ENCODE results near the gene CEP78. TPM values are rescaled to one million over a fixed set of nuclear protein-coding genes. Genes with fewer than 3 reads are reported as not detected.

The CEP78 gene
- total RNA-seq, 1 donor from 2014 or later: 66.4 TPM

GRCh38 chr9:78243130-78243529, 7.3 kb downstream of the CEP78 start:
- H3K36me3 Mint-ChIP-seq (ENCODE audit: low read depth): peaks cover 23% of the 10 kb centered on the region
- no peaks in the 10 kb centered on the region for H3K27me3 Mint-ChIP-seq (ENCODE audit: low read depth)
- H3K4me1 Mint-ChIP-seq: peaks cover 15% of the 10 kb centered on the region
- DNase-seq (ENCODE audit: low read depth, low spot score): no peak
- no peaks in the 10 kb centered on the region for H3K9me3 Mint-ChIP-seq
- TF ChIP-seq CTCF (conservative IDR thresholded peaks at IDR 0.05): no peak
- H3K4me3 Mint-ChIP-seq: no peak overlapping the region
- H3K27ac Mint-ChIP-seq (ENCODE audit: unreplicated experiment): no peak overlapping the region

GRCh38 chr9:78245401-78245800, 9.5 kb downstream of the CEP78 start:
- peaks cover 19% of the 10 kb centered on the region for H3K36me3 Mint-ChIP-seq (ENCODE audit: low read depth)

GRCh38 chr9:78248635-78249034, 12.8 kb downstream of the CEP78 start:
- Mint-ChIP-seq H3K4me3 (no peak overlapping the region), H3K27ac (ENCODE audit: unreplicated experiment) (no peak overlapping the region), H3K9me3 (no peaks in the 10 kb centered on the region), H3K4me1 (peaks cover 10% of the 10 kb centered on the region), H3K36me3 (ENCODE audit: low read depth) (peaks cover 17% of the 10 kb centered on the region), H3K27me3 (ENCODE audit: low read depth) (no peaks in the 10 kb centered on the region)
- no peak for DNase-seq (ENCODE audit: low read depth, low spot score)
- TF ChIP-seq CTCF (conservative IDR thresholded peaks at IDR 0.05): no peak

More at GRCh38 chr9:78245401-78245800, 9.5 kb downstream of the CEP78 start:
- no peak overlapping the region for H3K27ac Mint-ChIP-seq (ENCODE audit: unreplicated experiment)
- H3K9me3 Mint-ChIP-seq: no peaks in the 10 kb centered on the region
- no peak for DNase-seq (ENCODE audit: low read depth, low spot score)
- no peaks in the 10 kb centered on the region for H3K27me3 Mint-ChIP-seq (ENCODE audit: low read depth)
- no peaks in the 10 kb centered on the region for H3K4me1 Mint-ChIP-seq
- no peak for TF ChIP-seq CTCF (conservative IDR thresholded peaks at IDR 0.05)
- no peak overlapping the region for H3K4me3 Mint-ChIP-seq

- no peak overlapping the region for H3K27ac Mint-ChIP-seq (ENCODE audit: unreplicated experiment)
- no peak overlapping the region for H3K4me3 Mint-ChIP-seq
- peaks cover 20% of the 10 kb centered on the region for H3K36me3 Mint-ChIP-seq (ENCODE audit: low read depth)
- DNase-seq (ENCODE audit: low read depth, low spot score): no peak
- H3K27me3 Mint-ChIP-seq (ENCODE audit: low read depth): no peaks in the 10 kb centered on the region
- peaks cover 13% of the 10 kb centered on the region for H3K4me1 Mint-ChIP-seq
- H3K9me3 Mint-ChIP-seq: no peaks in the 10 kb centered on the region
- TF ChIP-seq CTCF (conservative IDR thresholded peaks at IDR 0.05): no peak
Observed at GRCh38 chr9:78249542-78249941, 13.7 kb downstream of the CEP78 start.

GRCh38 chr9:78252616-78253015, 16.7 kb downstream of the CEP78 start:
- no peak for TF ChIP-seq CTCF (conservative IDR thresholded peaks at IDR 0.05)
- no peak for DNase-seq (ENCODE audit: low read depth, low spot score)
- Mint-ChIP-seq H3K27ac (ENCODE audit: unreplicated experiment) (no peak overlapping the region), H3K4me3 (no peak overlapping the region), H3K27me3 (ENCODE audit: low read depth) (no peaks in the 10 kb centered on the region), H3K4me1 (peaks cover 13% of the 10 kb centered on the region), H3K9me3 (no peaks in the 10 kb centered on the region), H3K36me3 (ENCODE audit: low read depth) (peaks cover 8% of the 10 kb centered on the region)

- Mint-ChIP-seq H3K27ac (ENCODE audit: unreplicated experiment) (no peak overlapping the region), H3K27me3 (ENCODE audit: low read depth) (no peaks in the 10 kb centered on the region), H3K4me1 (peaks cover 13% of the 10 kb centered on the region), H3K4me3 (no peak overlapping the region), H3K9me3 (no peaks in the 10 kb centered on the region), H3K36me3 (ENCODE audit: low read depth) (peaks cover 6% of the 10 kb centered on the region)
- DNase-seq (ENCODE audit: low read depth, low spot score): no peak
- no peak for TF ChIP-seq CTCF (conservative IDR thresholded peaks at IDR 0.05)
Observed at GRCh38 chr9:78253285-78253684, 17.4 kb downstream of the CEP78 start.
